HG03025 (cell line): ENCODE data around the gene ADAMTS2.

Experiments used
- ATAC-seq: cut with Tn5 transposase; IDR thresholded peaks from one replicate; pipeline ENCODE4 v1.9.1; 2021; ENCODE audit warnings: mild to moderate bottlenecking, moderate library complexity; ENCODE audit not compliant: unreplicated experiment, low FRiP score

ADAMTS2 gene

DNA sequence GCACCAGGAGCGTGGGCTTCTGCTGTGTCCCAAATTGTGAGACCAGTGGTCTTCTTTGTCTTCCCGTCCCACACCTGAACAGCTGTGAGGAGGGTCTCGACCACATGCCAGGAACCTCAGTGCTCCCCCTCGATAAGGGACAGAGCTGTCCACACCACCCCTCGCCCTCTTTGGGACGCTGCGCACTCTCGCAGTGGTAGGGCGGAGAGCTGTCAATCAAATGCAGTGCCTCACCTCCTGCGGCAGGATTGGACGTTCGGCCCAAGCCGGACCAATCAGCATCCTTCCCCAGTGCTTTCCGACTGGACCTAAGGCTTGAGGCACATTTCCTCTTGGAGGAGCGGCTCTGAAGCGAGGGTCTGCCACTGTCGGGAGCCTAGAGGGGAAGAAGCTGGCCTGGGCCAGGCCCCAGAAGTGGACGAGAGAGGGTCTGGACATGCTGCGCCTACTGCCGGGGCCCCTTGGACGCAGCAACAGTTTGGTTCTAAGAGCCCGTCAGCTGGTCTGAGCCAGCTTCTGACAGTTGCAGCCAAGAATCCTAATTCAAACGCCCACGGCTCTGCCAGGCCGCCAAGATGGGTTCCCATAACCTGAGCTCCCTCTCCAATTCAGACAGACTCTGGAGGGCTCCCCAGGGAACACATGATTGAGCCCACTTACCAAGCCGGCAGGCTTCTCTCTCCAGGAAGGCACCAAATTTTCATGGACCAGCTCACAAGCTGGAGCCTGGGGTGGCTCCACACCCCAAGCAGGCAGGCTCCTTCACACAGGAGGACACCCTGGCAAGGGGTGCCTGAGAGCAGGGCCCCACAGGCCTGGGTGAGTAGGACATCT, 28.1 kb upstream of the ADAMTS2 start:
- no peak for ATAC-seq

DNA sequence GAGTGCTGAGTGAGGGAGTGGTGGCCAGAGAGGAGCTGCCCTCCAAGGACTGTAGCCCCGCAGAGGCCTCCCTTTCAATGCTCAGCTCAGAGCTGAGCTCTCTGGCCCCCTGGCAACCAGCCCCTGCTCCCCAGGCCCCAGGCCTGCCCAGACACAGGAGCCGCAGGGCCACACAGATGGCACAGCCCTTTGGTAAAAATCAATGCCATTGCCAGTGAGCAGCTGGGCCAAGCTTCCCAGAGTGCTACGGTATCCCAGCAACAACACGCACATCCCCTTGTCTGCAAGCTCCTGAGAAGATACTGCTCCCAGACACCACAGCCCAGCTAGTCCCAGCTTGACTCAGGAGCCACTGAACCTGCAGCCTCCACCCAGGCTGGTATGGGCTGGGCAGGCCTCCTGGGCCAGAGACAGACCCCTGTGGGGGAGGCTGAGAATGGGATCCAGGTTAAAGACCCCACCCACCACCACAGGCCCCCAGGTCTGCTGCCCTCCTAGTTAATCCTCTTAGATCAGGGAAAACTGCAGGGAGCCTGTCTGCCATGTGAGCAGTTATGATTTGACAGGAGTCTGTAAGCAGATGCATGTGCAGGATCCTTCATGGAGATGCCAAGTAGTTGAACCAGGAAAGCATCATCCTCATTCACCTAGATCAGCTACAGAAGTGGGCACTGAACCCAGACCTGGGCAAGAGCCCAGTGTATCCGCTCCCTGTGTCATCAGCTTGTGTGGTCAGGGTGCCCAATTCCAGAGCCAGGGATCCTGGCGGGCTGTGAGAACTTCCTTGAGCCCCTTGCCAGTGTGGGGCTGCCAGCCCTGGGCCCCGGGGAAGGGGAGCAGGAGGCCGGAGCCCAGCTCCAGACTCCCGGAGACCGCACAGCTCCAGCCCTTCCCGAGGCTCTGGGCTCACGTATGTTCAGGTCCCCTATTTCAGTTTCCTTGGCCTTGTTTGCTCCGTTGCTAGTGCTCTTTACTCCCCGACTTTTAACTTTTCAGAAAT, 26.7 kb upstream of the ADAMTS2 start:
- ATAC-seq, result no peak

DNA sequence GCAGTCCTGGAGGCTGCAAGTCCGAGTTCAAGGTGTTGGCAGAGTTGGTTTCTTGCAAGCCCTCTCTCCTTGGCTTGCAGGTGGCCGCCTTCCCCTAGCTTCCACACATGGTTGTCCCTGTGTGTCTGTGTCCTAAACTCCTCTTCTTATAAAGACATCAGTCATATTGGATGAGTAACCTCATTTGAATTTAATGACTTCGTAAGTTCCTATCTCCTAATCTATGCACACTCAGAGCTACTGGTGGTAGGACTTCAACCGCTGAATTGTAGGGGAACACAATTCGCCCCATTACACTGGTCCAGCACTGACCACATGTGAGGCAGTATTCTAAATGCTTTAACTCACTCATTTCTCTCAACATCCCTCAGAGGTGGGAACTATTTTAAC, 25.9 kb upstream of the ADAMTS2 start:
- no peak for ATAC-seq

DNA sequence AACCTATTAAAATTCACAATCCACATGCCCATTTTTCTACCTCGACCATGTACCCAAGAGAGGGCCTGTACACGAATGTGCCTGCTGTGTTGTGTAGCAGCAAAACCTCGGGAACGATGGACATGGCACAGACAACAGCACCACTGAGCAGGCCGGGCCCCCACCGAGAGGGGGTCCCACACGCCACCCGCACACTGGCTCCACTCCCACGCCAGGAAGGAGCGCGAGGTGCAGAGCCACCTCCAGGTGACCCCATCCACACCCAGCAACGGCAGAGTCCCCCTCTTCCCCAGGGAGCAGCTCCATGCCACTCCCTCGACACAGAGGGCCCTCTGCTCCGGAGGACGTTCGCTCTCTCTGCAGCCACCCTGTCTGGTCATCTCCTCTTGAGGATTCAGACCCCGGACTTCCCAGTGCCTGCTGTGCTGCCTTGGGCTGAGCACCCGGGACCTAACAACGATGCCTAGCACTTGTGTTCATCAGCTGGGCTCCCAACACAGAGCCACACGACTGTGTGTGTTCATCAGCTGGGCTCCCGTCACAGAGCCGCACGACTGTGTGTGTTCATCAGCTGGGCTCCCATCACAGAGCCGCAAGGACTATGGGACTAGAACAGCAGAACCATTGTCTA, 25.3 kb upstream of the ADAMTS2 start:
- no peak for ATAC-seq

GRCh38 chr5:179369530-179369884, 24.2 kb upstream of the ADAMTS2 start:
- ATAC-seq, result no peak

- no peak for ATAC-seq
Measured at GRCh38 chr5:179368806-179369529, 23.7 kb upstream of the ADAMTS2 start.

- ATAC-seq, result no peak
Measured at GRCh38 chr5:179368126-179368805, 23.0 kb upstream of the ADAMTS2 start.

DNA sequence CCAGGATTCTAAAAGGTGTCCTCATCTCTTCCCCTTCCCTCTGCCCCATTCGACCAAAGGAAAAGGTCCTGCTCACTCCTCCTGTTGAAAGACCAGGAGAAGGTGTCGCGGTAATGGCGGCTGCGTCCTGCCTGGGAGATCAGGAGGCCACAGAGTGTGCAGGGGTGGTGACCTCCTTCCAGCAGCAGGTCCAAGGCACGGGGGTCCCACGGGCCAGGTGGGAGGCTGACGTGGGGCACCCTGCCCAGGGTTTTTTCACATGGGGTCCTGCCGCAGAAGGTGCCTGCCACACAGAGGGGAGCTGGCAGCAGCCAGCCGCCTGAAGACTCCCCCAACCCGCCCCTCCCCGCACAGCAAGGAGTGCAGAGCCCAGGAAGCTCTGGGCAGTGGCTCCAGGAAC, 22.2 kb upstream of the ADAMTS2 start:
- no peak for ATAC-seq

DNA sequence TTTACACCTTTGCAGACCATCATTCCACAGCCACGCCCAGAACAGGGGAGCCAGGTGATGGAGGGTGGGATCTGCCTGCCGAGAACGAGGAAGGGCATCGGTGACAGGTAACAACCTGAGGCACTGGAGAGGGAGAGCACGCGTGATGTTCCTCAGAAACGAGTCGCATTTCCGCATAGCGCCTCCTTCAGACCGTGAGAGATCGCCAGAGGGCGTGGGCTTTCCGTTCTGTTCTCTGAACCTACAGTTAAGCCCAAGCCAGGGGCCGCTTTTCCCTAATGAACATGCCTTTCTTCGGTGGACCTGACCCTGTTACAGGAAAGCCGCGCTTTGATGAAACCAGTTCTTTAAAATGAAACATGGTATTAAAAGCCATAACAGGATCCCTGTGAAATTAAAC, 17.1 kb upstream of the ADAMTS2 start:
- ATAC-seq, result no peak

- no peak for ATAC-seq
Measured at GRCh38 chr5:179361037-179361603, 15.9 kb upstream of the ADAMTS2 start.

GRCh38 chr5:179357031-179357430, 11.8 kb upstream of the ADAMTS2 start:
- no peak for ATAC-seq

DNA sequence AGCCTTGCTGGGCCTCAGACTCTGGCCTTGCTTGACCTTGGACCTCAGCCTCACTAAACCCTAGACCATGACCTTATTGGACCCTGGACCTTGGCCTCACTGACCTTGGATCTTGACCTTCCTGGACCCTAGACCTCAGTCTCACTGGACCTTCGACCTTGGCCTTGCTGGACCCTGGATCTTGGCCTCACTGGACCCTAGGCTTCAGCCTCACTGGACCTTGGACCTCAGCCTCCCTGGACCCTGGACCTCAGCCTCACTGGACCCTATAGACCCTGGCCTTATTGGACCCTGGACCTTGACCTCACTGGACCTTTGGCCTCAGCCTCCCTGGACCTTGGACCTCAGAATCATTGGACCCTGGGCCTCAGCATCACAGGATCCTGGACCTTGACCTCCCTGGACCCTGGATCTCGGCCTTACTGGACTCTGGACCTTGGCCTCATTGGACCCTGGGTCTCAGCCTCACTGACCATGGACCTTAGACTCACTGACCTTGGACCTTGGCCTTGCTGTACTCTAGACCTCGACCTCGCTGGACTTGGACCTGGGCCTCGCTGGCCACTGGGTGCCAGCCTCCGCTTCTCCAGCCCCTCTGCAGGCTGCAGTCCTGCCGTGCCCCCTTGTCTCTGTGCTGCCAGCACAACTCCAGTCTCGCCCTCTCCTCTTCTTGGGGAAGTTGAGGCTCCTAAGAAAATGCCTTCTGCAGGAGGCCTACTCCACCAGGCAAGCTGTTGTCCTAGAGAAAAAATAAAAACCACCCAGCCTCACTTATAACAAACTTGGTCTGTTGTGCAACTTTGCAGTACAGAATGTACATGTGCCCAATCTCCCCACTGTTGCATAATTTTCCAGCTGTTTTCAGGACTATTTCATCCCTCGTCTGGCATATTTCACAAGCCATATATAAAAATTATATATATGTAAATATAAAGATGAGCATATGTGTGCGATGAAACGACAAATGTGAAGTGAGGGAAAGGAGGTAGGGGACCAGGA, 11.0 kb upstream of the ADAMTS2 start:
- no peak for ATAC-seq

DNA sequence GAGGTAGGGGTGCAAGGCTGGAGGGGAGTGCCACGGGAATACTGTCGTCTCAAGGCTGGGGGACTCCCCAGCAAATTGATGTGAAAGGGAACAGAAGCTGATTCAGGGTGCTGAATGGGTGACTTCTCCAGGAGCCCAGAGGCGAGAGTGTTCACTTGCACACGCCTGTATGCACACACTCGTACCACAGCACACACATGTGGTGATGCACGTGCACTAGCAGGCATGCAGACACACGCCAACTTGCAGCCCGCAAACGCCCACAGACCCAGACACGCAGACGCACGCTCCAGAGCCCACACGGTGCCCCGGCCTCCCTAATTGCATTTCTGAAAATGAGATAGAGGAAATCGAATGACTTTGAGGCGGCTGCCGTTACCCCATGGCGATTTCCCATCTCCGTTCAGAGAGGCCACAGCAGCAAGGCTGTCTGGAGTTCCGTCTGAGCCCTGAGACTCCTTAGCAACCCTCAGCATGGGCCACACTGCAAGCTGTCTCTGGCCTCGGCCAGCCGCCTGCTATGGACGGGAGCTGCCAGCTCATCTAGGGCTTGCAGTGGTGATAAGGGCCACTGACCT, 9.1 kb upstream of the ADAMTS2 start:
- no peak for ATAC-seq

- no peak for ATAC-seq
Measured at GRCh38 chr5:179348843-179349242, 3.6 kb upstream of the ADAMTS2 start.

DNA sequence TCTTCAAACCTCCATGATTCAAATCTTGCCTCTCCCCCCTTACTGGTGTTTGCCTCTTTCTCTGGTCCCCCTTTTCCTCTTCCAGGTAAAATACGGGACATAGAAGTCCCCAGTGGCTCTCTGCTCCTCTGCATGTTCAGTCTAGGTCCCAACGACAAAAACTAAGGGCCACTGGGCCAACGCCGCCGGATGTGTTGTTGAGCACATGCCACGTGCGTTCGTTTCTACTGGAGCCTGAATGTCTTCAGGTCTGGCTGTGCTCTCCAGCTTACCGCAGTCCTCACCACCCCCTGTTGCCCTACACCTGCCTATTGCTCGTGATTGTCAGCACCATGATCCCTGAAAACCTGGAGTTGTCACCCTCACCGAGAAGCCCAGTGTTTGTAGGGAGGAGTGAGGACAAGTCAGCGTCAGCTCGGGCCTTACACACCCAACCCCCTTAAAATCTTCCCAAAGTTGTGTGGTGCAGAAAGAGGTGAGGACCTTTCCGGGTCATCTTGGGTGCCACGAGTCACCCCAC, 2.8 kb upstream of the ADAMTS2 start:
- ATAC-seq, result no peak

- ATAC-seq, result no peak
Measured at GRCh38 chr5:179347581-179347980, 2.3 kb upstream of the ADAMTS2 start.

GRCh38 chr5:179346875-179347274, 1.6 kb upstream of the ADAMTS2 start:
- no peak for ATAC-seq

- ATAC-seq, result no peak
Measured at GRCh38 chr5:179346401-179346800, 1.1 kb upstream of the ADAMTS2 start.
